ENCODE data around the gene FTSJ3.

DNA sequence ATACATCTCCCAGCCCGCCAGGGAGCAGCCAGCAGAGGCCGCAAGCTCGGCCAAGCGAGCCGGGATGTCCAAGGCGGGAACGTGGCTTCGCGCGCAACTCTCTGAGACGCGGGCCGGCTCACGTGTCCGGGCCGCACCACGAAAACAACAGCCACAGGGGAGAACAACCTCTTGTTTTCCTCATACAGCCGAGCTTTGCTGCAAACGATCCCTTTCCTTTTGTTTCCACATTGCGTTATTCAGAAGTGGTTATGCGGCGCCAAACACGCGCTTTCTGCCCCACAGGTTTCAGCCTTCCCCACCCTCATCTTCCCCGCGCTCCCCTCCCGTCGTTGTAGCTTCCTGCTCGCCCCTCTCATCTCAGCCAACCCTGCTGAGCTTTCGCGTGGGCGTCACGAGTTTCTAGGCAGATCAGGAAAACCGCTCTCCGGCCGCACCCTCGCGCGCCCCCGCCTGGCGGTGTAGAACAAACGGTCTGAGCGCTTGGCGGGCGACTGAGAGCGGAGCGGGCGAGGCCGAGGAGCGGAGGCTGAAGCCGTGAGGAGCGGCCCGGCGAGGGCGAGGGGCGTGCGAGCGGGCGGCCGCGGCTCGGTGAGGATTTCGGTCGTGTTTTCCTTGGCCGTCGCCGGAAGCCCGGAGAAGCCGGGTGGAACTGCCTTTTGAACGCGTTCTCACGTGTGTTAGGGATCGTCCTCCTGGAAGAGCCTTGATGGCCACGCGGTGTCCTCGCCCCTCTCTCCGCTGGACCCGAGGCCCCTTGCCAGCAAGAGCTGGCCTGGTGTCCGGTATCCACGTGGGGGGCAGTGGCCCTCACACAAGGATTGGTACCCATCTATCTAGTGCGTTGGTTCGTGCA, 21.6 kb upstream of the FTSJ3 start:
- peak; percentile 80 for TF ChIP-seq CTCF (conservative IDR thresholded peaks at IDR 0.05)
- TF ChIP-seq EZH2 (IDR thresholded peaks at IDR 0.05; ENCODE audit: low read depth), result no peak

Data from PC-9 (cell line).